ENCODE results near the gene CIT. TPM values are rescaled to one million over a fixed set of nuclear protein-coding genes. Genes with fewer than 3 reads are reported as not detected.

The CIT gene
- total RNA-seq, 1 experiment from 2014 or later, result 58.9 TPM

GRCh38 chr12:119725523-119725922 is 151.6 kb downstream of the CIT start:
- BruUV-seq (replicated peaks), result no TSS peak
- H3K9me3 ChIP-seq (ENCODE audit: low read length), result no peaks in the 10 kb centered on the region
- intact Hi-C loops (cut with micrococcal nuclease), result no loop called here

DNA sequence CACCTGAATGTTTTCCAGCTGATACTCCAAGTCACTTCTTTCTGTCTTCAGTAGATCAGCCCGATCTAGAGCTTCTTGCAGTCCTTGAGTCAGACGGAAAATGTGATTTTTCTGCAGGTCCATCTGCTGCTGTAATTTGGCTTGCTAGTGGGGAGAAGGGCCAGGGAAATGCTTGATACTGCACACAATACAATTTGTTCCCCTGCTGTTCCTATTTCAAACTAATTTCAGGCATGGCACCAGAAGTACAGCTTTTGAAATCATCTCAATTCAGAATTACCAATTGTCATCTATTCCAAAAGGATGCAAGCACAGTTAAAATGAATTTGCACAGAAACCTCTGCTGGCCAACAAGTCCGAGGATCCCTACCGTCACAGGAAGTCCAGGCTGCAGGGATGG is 155.8 kb downstream of the CIT start:
- Histone ChIP-seq H3K9ac (ENCODE audit: low read length) (no peak overlapping the region), H4K20me1 (ENCODE audit: low read length) (no peaks in the 10 kb centered on the region), H3K9me2 (replicated peaks; ENCODE audit: low read length) (no peaks in the 10 kb centered on the region), H2AFZ (ENCODE audit: low read length) (no peak overlapping the region), H3K4me3 (ENCODE audit: low read length) (no peak overlapping the region), H3K9me3 (ENCODE audit: low read length) (no peaks in the 10 kb centered on the region), H3K27ac (ENCODE audit: low read length) (no peak overlapping the region), H3K36me3 (ENCODE audit: low read depth, low read length) (peaks cover 28% of the 10 kb centered on the region), H3K4me1 (ENCODE audit: insufficient read depth, low read length) (peaks cover 8% of the 10 kb centered on the region), H3K4me2 (ENCODE audit: low read length) (no peak overlapping the region), H3F3A (ENCODE audit: low read length, unreplicated experiment) (no peaks in the 10 kb centered on the region), H3K79me2 (ENCODE audit: low read length) (no peaks in the 10 kb centered on the region), H3K27me3 (ENCODE audit: low read length) (no peaks in the 10 kb centered on the region)
- intact Hi-C loops (cut with micrococcal nuclease), result no loop called here
- TF ChIP-seq EZH2 (IDR thresholded peaks at IDR 0.05; ENCODE audit: low read length, unreplicated experiment) (no peak), EZH2phosphoT487 (IDR thresholded peaks at IDR 0.05; ENCODE audit: borderline replicate concordance, low read length) (no peak), CTCF (conservative IDR thresholded peaks at IDR 0.05; ENCODE audit: low read depth, low read length) (no peak)
- no peak for DNase-seq
- BruUV-seq (replicated peaks), result no TSS peak
- no peak for ATAC-seq
- ChIA-PET POLR2A (ENCODE audit: unreplicated experiment) (no interaction called here), CTCF (no interaction called here)

More at GRCh38 chr12:119725523-119725922, 151.6 kb downstream of the CIT start:
- ATAC-seq (peak; percentile 18; the same call in 1 of the 2 replicates), DNase-seq (no peak)
- no peaks in the 10 kb centered on the region for H3F3A ChIP-seq (ENCODE audit: low read length, unreplicated experiment)
- TF ChIP-seq EZH2phosphoT487 (IDR thresholded peaks at IDR 0.05; ENCODE audit: borderline replicate concordance, low read length) (no peak), EZH2 (IDR thresholded peaks at IDR 0.05; ENCODE audit: low read length, unreplicated experiment) (no peak), CTCF (conservative IDR thresholded peaks at IDR 0.05; ENCODE audit: low read depth, low read length) (no peak)
- H3K79me2 ChIP-seq (ENCODE audit: low read length), result no peaks in the 10 kb centered on the region
- H3K9ac ChIP-seq (ENCODE audit: low read length), result no peak overlapping the region
- POLR2A ChIA-PET (ENCODE audit: unreplicated experiment), result no interaction called here
- H3K4me3 ChIP-seq (ENCODE audit: low read length), result no peak overlapping the region
- CTCF ChIA-PET, result no interaction called here
- H3K4me2 ChIP-seq (ENCODE audit: low read length), result no peak overlapping the region
- no peaks in the 10 kb centered on the region for H3K9me2 ChIP-seq (replicated peaks; ENCODE audit: low read length)
- no peaks in the 10 kb centered on the region for H4K20me1 ChIP-seq (ENCODE audit: low read length)
- H3K4me1 ChIP-seq (ENCODE audit: insufficient read depth, low read length), result no peaks in the 10 kb centered on the region
- no peaks in the 10 kb centered on the region for H3K27me3 ChIP-seq (ENCODE audit: low read length)
- H3K27ac ChIP-seq (ENCODE audit: low read length), result no peak overlapping the region
- no peak overlapping the region for H2AFZ ChIP-seq (ENCODE audit: low read length)
- H3K36me3 ChIP-seq (ENCODE audit: low read depth, low read length), result peaks cover 24% of the 10 kb centered on the region

- DNase-seq, result no peak
- peaks cover 34% of the 10 kb centered on the region for H3K36me3 ChIP-seq (ENCODE audit: low read depth, low read length)
Observed at GRCh38 chr12:119720349-119720748, 156.8 kb downstream of the CIT start.

More at GRCh38 chr12:119720349-119720748, 156.8 kb downstream of the CIT start:
- 0 out of 2 replicates have a peak, but pooled peaks cover 3% of the 10 kb centered on the region for H3K79me2 ChIP-seq (ENCODE audit: low read length)
- no peaks in the 10 kb centered on the region for H3F3A ChIP-seq (ENCODE audit: low read length, unreplicated experiment)
- H3K4me1 ChIP-seq (ENCODE audit: insufficient read depth, low read length), result peaks cover 17% of the 10 kb centered on the region
- ChIA-PET CTCF (no interaction called here), POLR2A (ENCODE audit: unreplicated experiment) (no interaction called here)
- no TSS peak for BruUV-seq (replicated peaks)
- no peaks in the 10 kb centered on the region for H3K9me3 ChIP-seq (ENCODE audit: low read length)
- intact Hi-C loops (cut with micrococcal nuclease), result no loop called here
- no peak overlapping the region for H3K9ac ChIP-seq (ENCODE audit: low read length)
- H2AFZ ChIP-seq (ENCODE audit: low read length), result no peak overlapping the region
- TF ChIP-seq EZH2phosphoT487 (IDR thresholded peaks at IDR 0.05; ENCODE audit: borderline replicate concordance, low read length), result no peak
- no peak for TF ChIP-seq CTCF (conservative IDR thresholded peaks at IDR 0.05; ENCODE audit: low read depth, low read length)
- TF ChIP-seq EZH2 (IDR thresholded peaks at IDR 0.05; ENCODE audit: low read length, unreplicated experiment), result no peak
- H3K4me3 ChIP-seq (ENCODE audit: low read length), result no peak overlapping the region
- no peak overlapping the region for H3K27ac ChIP-seq (ENCODE audit: low read length)
- H4K20me1 ChIP-seq (ENCODE audit: low read length), result no peaks in the 10 kb centered on the region
- H3K9me2 ChIP-seq (replicated peaks; ENCODE audit: low read length), result no peaks in the 10 kb centered on the region
- ATAC-seq, result no peak
- H3K4me2 ChIP-seq (ENCODE audit: low read length), result no peak overlapping the region
- no peaks in the 10 kb centered on the region for H3K27me3 ChIP-seq (ENCODE audit: low read length)
